Neural cell (in vitro differentiated cells): ENCODE data around the gene ANKRD65. TPM values are rescaled to one million over a fixed set of nuclear protein-coding genes. Genes with fewer than 3 reads are reported as not detected.
"Not testable (repeated sequence)": the region's sequence is repeated elsewhere in the genome, so short reads cannot be mapped to it uniquely, and the experiment has no call there.

Experiments
- H2AFZ ChIP-seq: fragments of 200-600, 300-800 bp; sonication (generic), shearing (Covaris generic); 2 replicates; pipeline ENCODE4 v1.6.0; 2014; ENCODE audit warnings: low read depth, mild to moderate bottlenecking, antibody characterized with exemption, low read length, moderate library complexity
- H3F3A ChIP-seq: fragments of 200-600 bp; shearing (Covaris generic); 2 replicates; pipeline ENCODE4 v1.6.1; 2016; ENCODE audit warnings: mild to moderate bottlenecking, moderate library complexity, mixed read lengths, antibody characterized with exemption, low read length; ENCODE audit not compliant: insufficient read depth, poor library complexity, severe bottlenecking
- H3K27ac ChIP-seq: fragments of 200-600, 300-800 bp; sonication (generic), shearing (Covaris generic); 2 replicates; pipeline ENCODE4 v1.5.1; 2014; ENCODE audit warnings: mild to moderate bottlenecking, low read length, moderate library complexity
- H3K27me3 ChIP-seq: fragments of 300-800, 200-600 bp; sonication (generic), shearing (Covaris generic); 2 replicates; pipeline ENCODE4 v1.6.0; 2014; ENCODE audit warnings: mild to moderate bottlenecking, low read depth, low read length, moderate library complexity; ENCODE audit not compliant: insufficient read depth
- H3K36me3 ChIP-seq: fragments of 300-800, 200-600 bp; sonication (generic), shearing (Covaris generic); 2 replicates; pipeline ENCODE4 v1.5.1; 2014; ENCODE audit warnings: mild to moderate bottlenecking, antibody characterized with exemption, low read length, moderate library complexity; ENCODE audit not compliant: insufficient read depth
- H3K4me2 ChIP-seq: fragments of 300-800, 200-600 bp; sonication (generic), shearing (Covaris generic); 2 replicates; pipeline ENCODE4 v1.6.0; 2014; ENCODE audit warnings: mild to moderate bottlenecking, low read length
- H3K4me3 ChIP-seq: fragments of 300-800, 200-600 bp; sonication (generic), shearing (Covaris generic); 2 replicates; pipeline ENCODE4 v1.5.1; 2014; ENCODE audit warnings: mild to moderate bottlenecking, low read length, moderate library complexity
- H3K79me2 ChIP-seq: fragments of 200-600 bp; shearing (Covaris generic); replicated peaks from 2 replicates; pipeline ENCODE4 v1.6.0; 2014; ENCODE audit warnings: mild to moderate bottlenecking, low read length, moderate library complexity; ENCODE audit not compliant: insufficient read depth
- H3K9ac ChIP-seq: fragments of 300-800, 200-600 bp; sonication (generic), shearing (Covaris generic); 2 replicates; pipeline ENCODE4 v1.6.1; 2016; ENCODE audit warnings: mild to moderate bottlenecking, low read length, mixed read lengths
- H3K9me2 ChIP-seq: fragments of 200-600 bp; shearing (Covaris generic); 2 replicates; pipeline ENCODE4 v1.6.1; 2016; ENCODE audit warnings: mild to moderate bottlenecking, low read length, mixed read lengths; ENCODE audit not compliant: insufficient read depth
- H3K9me3 ChIP-seq: fragments of 200-600, 300-800 bp; sonication (generic), shearing (Covaris generic); 2 replicates; pipeline ENCODE4 v1.6.1; 2016; ENCODE audit warnings: mild to moderate bottlenecking, mixed run types, low read length, moderate library complexity, mixed read lengths
- H4K20me1 ChIP-seq: fragments of 200-600 bp; shearing (Covaris generic); 2 replicates; pipeline ENCODE4 v1.6.1; 2016; ENCODE audit warnings: mild to moderate bottlenecking, mixed run types; ENCODE audit not compliant: insufficient read depth
- CTCF ChIP-seq: fragments of 450-650 bp; IDR thresholded peaks from 2 replicates; pipeline ENCODE4 v1.5.1; 2014; ENCODE audit warnings: antibody characterized with exemption, mild to moderate bottlenecking, moderate library complexity; ENCODE audit not compliant: poor library complexity, severe bottlenecking
- EP300 ChIP-seq: fragments of 450-650 bp; conservative IDR thresholded peaks from 2 replicates; pipeline ENCODE4 v1.6.1; 2014; ENCODE audit warnings: antibody characterized with exemption, mild to moderate bottlenecking, moderate library complexity; ENCODE audit not compliant: poor library complexity, severe bottlenecking
- EZH2 ChIP-seq: fragments of 200-600, 300-800 bp; shearing (Covaris generic), sonication (generic); IDR thresholded peaks from 2 replicates; pipeline ENCODE4 v1.6.1; 2014; ENCODE audit warnings: antibody characterized with exemption, low read length, borderline replicate concordance, mild to moderate bottlenecking; ENCODE audit not compliant: insufficient read depth, poor library complexity, severe bottlenecking
- MXI1 ChIP-seq: fragments of 450-650 bp; conservative IDR thresholded peaks from 2 replicates; pipeline ENCODE4 v1.6.1; 2014; ENCODE audit warnings: antibody characterized with exemption, mild to moderate bottlenecking; ENCODE audit not compliant: poor library complexity, severe bottlenecking
- POLR2AphosphoS5 ChIP-seq: IDR thresholded peaks from 2 replicates; pipeline ENCODE4 v1.6.1; 2012
- RAD21 ChIP-seq: fragments of 450-650 bp; conservative IDR thresholded peaks from 2 replicates; pipeline ENCODE4 v1.6.1; 2014; ENCODE audit warnings: antibody characterized with exemption, mild to moderate bottlenecking, moderate library complexity
- REST ChIP-seq: IDR thresholded peaks from 2 replicates; pipeline ENCODE4 v1.6.1; 2012; ENCODE audit warnings: borderline replicate concordance
- SMC3 ChIP-seq: fragments of 450-650 bp; conservative IDR thresholded peaks from 2 replicates; pipeline ENCODE4 v1.6.1; 2014; ENCODE audit warnings: antibody characterized with exemption, mild to moderate bottlenecking, moderate library complexity; ENCODE audit not compliant: poor library complexity
- TAF1 ChIP-seq: IDR thresholded peaks from 2 replicates; pipeline ENCODE4 v1.6.1; 2012; ENCODE audit warnings: low read depth
- polyA plus RNA-seq: library from polyadenylated mRNA; depleted of rRNA; stranded (reverse); fragments of >200 nt; gene quantifications from 2 replicates; pipeline ENCODE4 v1.2.3, GENCODE V29; 2014

The ANKRD65 gene
- polyA plus RNA-seq, 1 donor from 2014 or later: not detected

- TF ChIP-seq MXI1 (no peak), TAF1 (no peak), SMC3 (no peak), POLR2AphosphoS5 (no peak), EP300 (no peak), EZH2 (no peak), CTCF (no peak), REST (no peak), RAD21 (no peak)
- no peaks in the 10 kb centered on the region for H3F3A ChIP-seq
- H3K36me3 ChIP-seq: no peaks in the 10 kb centered on the region
- H3K4me2 ChIP-seq: no peak overlapping the region
- no peaks in the 10 kb centered on the region for H3K9me2 ChIP-seq
- no peaks in the 10 kb centered on the region for H3K9me3 ChIP-seq
- H2AFZ ChIP-seq: no peak overlapping the region
- no peaks in the 10 kb centered on the region for H4K20me1 ChIP-seq
- H3K27me3 ChIP-seq: no peaks in the 10 kb centered on the region
- no peaks in the 10 kb centered on the region for H3K79me2 ChIP-seq
- H3K27ac ChIP-seq: no peak overlapping the region
- H3K9ac ChIP-seq: no peak overlapping the region
- no peak overlapping the region for H3K4me3 ChIP-seq
These were observed 31.8 kb upstream of the ANKRD65 start for GRCh38 chr1:1452882-1453281.

GRCh38 chr1:1452365-1452739, 31.3 kb upstream of the ANKRD65 start:
- H3K4me3 ChIP-seq, H3K36me3 ChIP-seq, H3K27me3 ChIP-seq, H4K20me1 ChIP-seq, H3F3A ChIP-seq, H3K4me2 ChIP-seq, H3K9me2 ChIP-seq, H3K79me2 ChIP-seq, H3K9me3 ChIP-seq, H2AFZ ChIP-seq, H3K9ac ChIP-seq, H3K27ac ChIP-seq: not testable (repeated sequence)

- Histone ChIP-seq H4K20me1 (no peaks in the 10 kb centered on the region), H3K9ac (no peak overlapping the region), H3K9me2 (no peaks in the 10 kb centered on the region), H3K27me3 (no peaks in the 10 kb centered on the region), H3K36me3 (no peaks in the 10 kb centered on the region), H3K79me2 (no peaks in the 10 kb centered on the region), H3K9me3 (no peaks in the 10 kb centered on the region), H3K4me3 (no peak overlapping the region), H3K4me2 (no peak overlapping the region), H2AFZ (no peak overlapping the region), H3K27ac (no peak overlapping the region), H3F3A (no peaks in the 10 kb centered on the region)
- no peak for TF ChIP-seq MXI1
- TF ChIP-seq CTCF: no peak
- no peak for TF ChIP-seq SMC3
- no peak for TF ChIP-seq REST
- TF ChIP-seq TAF1: no peak
- TF ChIP-seq RAD21: no peak
- TF ChIP-seq EZH2: no peak
- TF ChIP-seq POLR2AphosphoS5: no peak
- TF ChIP-seq EP300: no peak
These were observed 30.8 kb upstream of the ANKRD65 start for GRCh38 chr1:1451696-1452364.
